B cell (primary cell): Measurements from ENCODE around the gene CENPN. TPM values are rescaled to one million over a fixed set of nuclear protein-coding genes. Genes with fewer than 3 reads are reported as not detected.

Experiments used
- ATAC-seq: fragments of 200-7000 bp; cut with Tn5 transposase; one replicate; pipeline ENCODE4 v1.10.0; 2021; ENCODE audit warnings: low read depth, mild to moderate bottlenecking, moderate number of reproducible peaks, moderate library complexity
- CTCF ChIA-PET: fragments of 350-600 bp; sonication (Branson Sonifier 250); formaldehyde crosslinking; loops from one replicate; lab custom pipeline; 2021; ENCODE audit warnings: antibody characterized with exemption, inconsistent platforms; lab: Charles Lee
- POLR2A ChIA-PET: fragments of 350-600 bp; sonication (Branson Sonifier 250); formaldehyde crosslinking; loops from one replicate; lab custom pipeline; 2021; ENCODE audit warnings: antibody characterized with exemption; lab: Charles Lee
- DNase-seq: peaks from one replicate; pipeline ENCODE4 v3.0.0; 2013
- H2AFZ ChIP-seq: 2 replicates; pipeline ENCODE4 v1.6.1; 2012; ENCODE audit warnings: mild to moderate bottlenecking, low read depth, low read length; ENCODE audit not compliant: insufficient read depth, poor library complexity, severe bottlenecking
- H3K27ac ChIP-seq, 2 donors: 1 replicate in 1 of 2; 2 replicates in 1 of 2; pipeline ENCODE4 v1.5.1; 2012 to 2013; ENCODE audit warnings: low read length in 2 of 2, mild to moderate bottlenecking in 2 of 2, moderate library complexity in 1 of 2
- H3K27me3 ChIP-seq, 4 experiments: fragments of 200-600 bp in 1 of 4; sonication (generic) in 1 of 4; replicated peaks in 1 of 4; 1 replicate in 2 of 4; 2 replicates in 2 of 4; pipeline versions ENCODE4 v1.6.1 to v1.7.0; 2013 to 2016; ENCODE audit warnings: low read length in 3 of 4, mild to moderate bottlenecking in 2 of 4, mixed read lengths in 1 of 4, moderate library complexity in 1 of 4; ENCODE audit not compliant: insufficient read depth in 4 of 4, control insufficient read depth in 3 of 4; ENCODE audit errors: control extremely low read depth in 1 of 4
- H3K36me3 ChIP-seq, 2 experiments: replicated peaks in 1 of 2; 1 replicate in 1 of 2; 2 replicates in 1 of 2; pipeline versions ENCODE4 v1.6.1 to v1.7.1; 2013; ENCODE audit warnings: low read length in 1 of 2; ENCODE audit not compliant: insufficient read depth in 2 of 2, control insufficient read depth in 1 of 2; ENCODE audit errors: control extremely low read depth in 1 of 2, extremely low read depth in 1 of 2
- H3K4me1 ChIP-seq, 2 donors: fragments of 200-600 bp in 1 of 2; sonication (generic) in 1 of 2; 1 replicate in 1 of 2; 2 replicates in 1 of 2; pipeline versions ENCODE4 v1.5.1 to v1.6.1; 2013 to 2017; ENCODE audit warnings: low read length in 2 of 2; ENCODE audit not compliant: control insufficient read depth in 2 of 2, insufficient read depth in 2 of 2
- H3K4me2 ChIP-seq: replicated peaks from 2 replicates; pipeline ENCODE3; 2012; ENCODE audit warnings: mild to moderate bottlenecking, low read depth, low read length; ENCODE audit not compliant: poor library complexity, severe bottlenecking
- H3K4me3 ChIP-seq, 5 experiments: fragments of 200-600 bp in 1 of 5; sonication (generic) in 1 of 5; 1 replicate in 3 of 5; 2 replicates in 2 of 5; pipeline versions ENCODE4 v1.5.1 to v1.7.0; 2011 to 2016; ENCODE audit warnings: low read length in 4 of 5, mild to moderate bottlenecking in 4 of 5, low read depth in 2 of 5, control low read depth in 1 of 5, moderate library complexity in 1 of 5; ENCODE audit not compliant: insufficient read depth in 1 of 5; ENCODE audit errors: control extremely low read depth in 1 of 5, extremely low read depth in 1 of 5
- H3K79me2 ChIP-seq: fragments of 200-600 bp; sonication (generic); one replicate; pipeline ENCODE4 v1.6.0; 2016; ENCODE audit warnings: low read length; ENCODE audit not compliant: control insufficient read depth, insufficient read depth
- H3K9ac ChIP-seq: fragments of 200-600 bp; sonication (generic); 2 replicates; pipeline ENCODE4 v1.6.1; 2017; ENCODE audit warnings: mild to moderate bottlenecking, low read length, moderate library complexity
- H3K9me3 ChIP-seq, 3 donors: one replicate each; pipeline versions ENCODE4 v1.6.1 to v1.7.1; 2013; ENCODE audit warnings: low read length in 2 of 3; ENCODE audit not compliant: control insufficient read depth in 2 of 3, insufficient read depth in 1 of 3; ENCODE audit errors: control extremely low read depth in 1 of 3
- H4K20me1 ChIP-seq: 2 replicates; pipeline ENCODE4 v1.6.0; 2012; ENCODE audit warnings: mild to moderate bottlenecking, low read length; ENCODE audit not compliant: insufficient read depth, control insufficient read depth, poor library complexity, severe bottlenecking
- H3K27ac Mint-ChIP-seq: one replicate; pipeline ENCODE4 v1.8.0; 2021; ENCODE audit warnings: mixed read lengths
- H3K27me3 Mint-ChIP-seq: one replicate; pipeline ENCODE4 v1.8.0; 2021; ENCODE audit warnings: mixed read lengths
- H3K4me1 Mint-ChIP-seq: one replicate; pipeline ENCODE4 v1.8.0; 2021; ENCODE audit warnings: mixed read lengths
- H3K4me3 Mint-ChIP-seq: one replicate; pipeline ENCODE4 v1.8.0; 2021; ENCODE audit warnings: mixed read lengths
- H3K9me3 Mint-ChIP-seq: one replicate; pipeline ENCODE4 v1.8.0; 2022; ENCODE audit warnings: mixed read lengths; ENCODE audit not compliant: insufficient read depth
- EZH2 ChIP-seq: IDR thresholded peaks from 2 replicates; pipeline ENCODE4 v1.6.1; 2012; ENCODE audit warnings: borderline replicate concordance, low read depth, mild to moderate bottlenecking, moderate library complexity, low read length; ENCODE audit not compliant: insufficient read depth, poor library complexity, severe bottlenecking
- WGBS: methylation state at CpG from one replicate; pipeline ENCODE4 v1.1.5; 2013; ENCODE audit warnings: missing lambda C conversion rate; ENCODE audit not compliant: insufficient coverage; 5-methylcytosine and 5-hydroxymethylcytosine counted together
- intact Hi-C: fragments of 100-400 bp; cut with micrococcal nuclease; formaldehyde crosslinking; loops from one replicate; pipeline ENCODE4 v1.10.0; 2022
- polyA plus RNA-seq: library from polyadenylated mRNA; depleted of rRNA; stranded (reverse); fragments of >200 nt; gene quantifications from 2 replicates; pipeline ENCODE4 v1.2.3, GENCODE V29; 2012
- total RNA-seq, 2 donors: library from RNA; stranded (reverse); fragments of 120-200 nt in 1 of 2; gene quantifications; 1 replicate in 1 of 2; 2 replicates in 1 of 2; pipeline versions ENCODE4 v1.2.3 to v1.2.4, GENCODE V29; 2013 to 2022
- TF ChIP-seq, protein P1 (sequence below): fragments of 200-600 bp; IDR thresholded peaks from one replicate; pipeline ENCODE4 v1.8.0; 2022; ENCODE audit warnings: antibody characterized with exemption, mild to moderate bottlenecking

The CENPN gene
- total and polyA plus RNA-seq, 2 donors (not counting 1 experiment from before 2014, with no cell fraction given) = 3.0 to 4.0 TPM

DNA sequence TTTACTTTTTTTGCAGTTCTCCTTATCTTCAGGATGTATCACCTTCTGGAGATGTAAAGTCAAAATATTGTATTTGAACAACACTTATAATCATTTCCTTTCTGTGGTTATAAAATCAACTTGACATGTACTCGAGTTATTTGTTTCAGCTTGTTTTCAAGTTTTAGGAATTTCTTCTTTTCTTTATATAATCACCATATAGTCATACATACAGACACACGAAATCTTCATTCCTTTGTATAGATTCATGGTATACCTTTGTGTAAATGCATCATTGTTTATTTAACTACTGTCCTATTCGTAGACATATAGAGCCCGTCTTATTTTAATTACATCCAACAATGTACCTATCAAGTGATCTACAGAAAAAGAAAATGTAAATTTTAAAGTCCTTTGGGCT lies 40.4 kb upstream of the CENPN start:
- DNase-seq = no peak
- ChIA-PET POLR2A (interaction anchor here (0.6 kb wide), 1 partner anchor 127 kb away, joined by 7 read pairs; no protein-coding TSS in a partner anchor), CTCF (no interaction called here)
- Histone ChIP-seq H3K9ac (no peak overlapping the region), H3K4me2 (no peak overlapping the region), H3K9me3 (peaks cover 0 to 3% (median 0%) of the 10 kb centered on the region in 3 donors), H3K4me3 (no peak overlapping the region), H4K20me1 (no peaks in the 10 kb centered on the region), H3K79me2 (no peaks in the 10 kb centered on the region), H2AFZ (no peak overlapping the region), H3K27ac (no peak overlapping the region), H3K36me3 (peaks cover 0 to 5% of the 10 kb centered on the region in 2 experiments), H3K27me3 (no peaks in the 10 kb centered on the region), H3K4me1 (no peaks in the 10 kb centered on the region)
- Mint-ChIP-seq H3K4me1 (no peaks in the 10 kb centered on the region), H3K9me3 (peaks cover 2% of the 10 kb centered on the region), H3K4me3 (no peak overlapping the region), H3K27me3 (no peaks in the 10 kb centered on the region), H3K27ac (no peak overlapping the region)
- no peak for ATAC-seq
- no CpG with 5 or more reads among the region's 4 CpGs for WGBS
- no peak for TF ChIP-seq EZH2
- TF ChIP-seq, protein P1, sequence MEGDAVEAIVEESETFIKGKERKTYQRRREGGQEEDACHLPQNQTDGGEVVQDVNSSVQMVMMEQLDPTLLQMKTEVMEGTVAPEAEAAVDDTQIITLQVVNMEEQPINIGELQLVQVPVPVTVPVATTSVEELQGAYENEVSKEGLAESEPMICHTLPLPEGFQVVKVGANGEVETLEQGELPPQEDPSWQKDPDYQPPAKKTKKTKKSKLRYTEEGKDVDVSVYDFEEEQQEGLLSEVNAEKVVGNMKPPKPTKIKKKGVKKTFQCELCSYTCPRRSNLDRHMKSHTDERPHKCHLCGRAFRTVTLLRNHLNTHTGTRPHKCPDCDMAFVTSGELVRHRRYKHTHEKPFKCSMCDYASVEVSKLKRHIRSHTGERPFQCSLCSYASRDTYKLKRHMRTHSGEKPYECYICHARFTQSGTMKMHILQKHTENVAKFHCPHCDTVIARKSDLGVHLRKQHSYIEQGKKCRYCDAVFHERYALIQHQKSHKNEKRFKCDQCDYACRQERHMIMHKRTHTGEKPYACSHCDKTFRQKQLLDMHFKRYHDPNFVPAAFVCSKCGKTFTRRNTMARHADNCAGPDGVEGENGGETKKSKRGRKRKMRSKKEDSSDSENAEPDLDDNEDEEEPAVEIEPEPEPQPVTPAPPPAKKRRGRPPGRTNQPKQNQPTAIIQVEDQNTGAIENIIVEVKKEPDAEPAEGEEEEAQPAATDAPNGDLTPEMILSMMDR = no peak
- intact Hi-C loops = no loop called here

DNA sequence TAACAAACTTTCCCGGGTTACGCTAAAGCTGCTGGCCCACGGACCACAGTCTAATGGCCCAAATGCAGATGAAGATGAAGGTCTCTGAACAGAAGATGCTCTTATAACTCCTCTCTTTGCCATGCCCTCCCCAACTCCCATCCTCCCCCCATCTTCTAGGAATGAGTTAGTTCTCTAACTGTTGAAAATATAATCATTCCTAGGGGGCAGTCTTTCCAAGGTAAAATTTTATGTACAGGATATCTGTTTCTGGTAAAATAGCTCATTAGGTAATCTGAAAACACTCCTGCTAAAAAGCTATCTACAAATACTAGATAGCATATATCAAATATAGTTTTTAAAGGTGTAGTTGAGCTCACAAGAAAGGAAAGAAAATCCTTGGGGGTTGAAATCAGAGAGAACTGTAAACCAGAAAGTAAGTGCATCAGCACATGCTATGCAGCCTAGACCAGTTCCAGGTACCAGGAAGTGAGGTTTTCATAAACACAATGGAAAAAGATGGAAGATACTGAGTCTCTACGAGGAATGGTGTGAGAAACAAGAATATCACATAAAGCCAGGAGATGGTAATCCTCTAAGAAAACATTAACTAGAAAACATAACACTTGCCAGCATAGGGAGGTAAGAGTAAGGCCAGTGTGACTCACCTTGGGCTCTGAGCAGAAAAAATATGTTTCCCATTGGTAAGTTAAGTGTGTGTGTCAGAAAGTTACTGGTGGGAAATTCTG lies 38.5 kb upstream of the CENPN start:
- no peaks in the 10 kb centered on the region for H3K4me1 Mint-ChIP-seq
- Histone ChIP-seq H3K79me2 (no peaks in the 10 kb centered on the region), H3K27ac (no peak overlapping the region), H3K9me3 (no peaks in the 10 kb centered on the region), H3K4me2 (no peak overlapping the region), H2AFZ (no peak overlapping the region), H3K9ac (no peak overlapping the region), H3K4me3 (no peak overlapping the region), H3K4me1 (no peaks in the 10 kb centered on the region), H3K27me3 (no peaks in the 10 kb centered on the region), H3K36me3 (peaks cover 0 to 5% of the 10 kb centered on the region in 2 experiments), H4K20me1 (no peaks in the 10 kb centered on the region)
- DNase-seq (no peak), ATAC-seq (no peak)
- H3K27ac Mint-ChIP-seq = no peak overlapping the region
- POLR2A ChIA-PET = no interaction called here
- CTCF ChIA-PET = no interaction called here
- 100% methylated on average over 3 of the region's 4 CpGs for WGBS
- H3K27me3 Mint-ChIP-seq = no peaks in the 10 kb centered on the region
- no peaks in the 10 kb centered on the region for H3K9me3 Mint-ChIP-seq
- intact Hi-C loops = no loop called here
- TF ChIP-seq, protein P1 = no peak
- TF ChIP-seq EZH2 = no peak
- H3K4me3 Mint-ChIP-seq = no peak overlapping the region
